NCI-H226 (cell line): ENCODE measurements around the gene AKR1C3.

ENCODE experiments used
- DNase-seq: peaks from one replicate; pipeline ENCODE4 v3.0.0-alpha.2; 2015

AKR1C3 gene

DNA sequence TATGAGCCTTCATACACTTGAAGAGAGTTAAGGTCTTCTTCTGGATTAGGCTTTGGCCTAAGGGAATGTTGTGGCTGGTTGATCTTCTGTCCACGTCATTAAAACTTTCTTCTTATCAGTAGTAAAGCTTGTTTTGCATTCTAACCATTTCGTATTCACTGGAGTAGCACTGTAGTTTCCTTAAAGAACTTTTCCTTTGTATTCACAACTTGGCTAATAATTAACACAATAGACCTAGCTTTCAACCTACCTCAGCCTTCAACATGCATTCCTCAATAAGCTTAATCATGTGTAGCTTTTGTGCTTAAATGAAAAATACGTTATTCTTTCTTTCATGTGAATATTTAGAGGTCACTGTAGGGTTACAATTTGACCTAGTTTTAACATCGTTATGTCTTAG is 48.0 kb downstream of the AKR1C3 start:
- no peak for DNase-seq

DNA sequence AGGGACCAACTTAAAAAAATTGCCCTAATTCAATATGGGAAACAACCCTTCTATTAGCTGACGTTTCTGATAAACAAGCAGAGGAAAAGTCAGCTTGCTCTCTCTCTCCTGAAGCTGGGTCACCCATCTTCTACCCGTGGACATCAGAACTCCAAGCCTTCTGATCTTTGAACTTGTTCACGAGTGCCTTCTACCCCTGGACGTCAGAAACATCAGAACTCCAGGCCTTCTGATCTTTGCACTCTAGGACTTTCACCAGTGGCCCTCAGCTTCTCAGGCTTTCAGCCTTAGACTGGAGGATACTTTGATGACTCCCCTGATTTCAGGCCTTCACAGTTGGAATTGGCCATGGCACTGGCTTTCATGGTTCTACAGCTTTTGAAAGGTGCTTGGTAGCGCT is 48.9 kb downstream of the AKR1C3 start:
- DNase-seq: no peak

DNA sequence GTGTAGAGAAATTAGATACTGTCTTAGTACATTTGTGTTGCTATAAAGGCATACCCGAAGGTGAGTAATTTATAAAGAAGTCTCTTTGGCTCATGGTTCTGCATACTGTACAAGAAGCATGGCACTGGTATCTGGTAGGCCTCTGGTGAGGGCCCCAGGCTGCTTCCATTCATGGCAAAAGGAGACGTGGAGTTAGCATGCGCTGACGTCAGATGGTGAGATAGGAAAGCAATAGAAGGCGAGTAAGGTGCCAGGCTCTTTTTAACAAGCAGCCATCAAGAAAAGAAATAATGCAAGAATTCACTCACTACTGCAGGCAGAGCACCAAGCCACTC is 52.7 kb downstream of the AKR1C3 start:
- no peak for DNase-seq

- DNase-seq: no peak
Measured at GRCh38 chr10:5147255-5147980, 53.2 kb downstream of the AKR1C3 start.

- no peak for DNase-seq
Measured at GRCh38 chr10:5147981-5148677, 53.9 kb downstream of the AKR1C3 start.

DNA sequence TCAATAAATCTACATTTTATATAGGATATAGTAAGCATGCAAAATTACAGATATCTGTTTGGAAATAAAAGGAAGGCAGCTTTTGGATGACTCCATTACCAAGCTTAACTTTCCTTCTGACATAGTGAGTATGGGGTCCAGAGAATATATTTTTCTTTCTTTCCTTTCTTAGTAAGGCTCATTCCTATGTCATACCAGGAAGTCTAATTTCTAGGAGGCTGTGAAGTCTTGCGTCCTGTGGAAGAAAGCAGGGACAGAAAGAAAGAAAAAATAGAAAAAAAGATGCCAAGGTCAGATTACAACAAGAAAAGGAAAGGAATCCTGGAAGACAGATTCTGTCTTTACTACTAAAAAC is 54.4 kb downstream of the AKR1C3 start:
- no peak for DNase-seq

GRCh38 chr10:5151076-5151475 is 56.9 kb downstream of the AKR1C3 start:
- no peak for DNase-seq

GRCh38 chr10:5155951-5156350 is 61.7 kb downstream of the AKR1C3 start:
- no peak for DNase-seq
